Left ventricle myocardium inferior (tissue), 1 donor: ENCODE results near the gene VRK3. TPM values are rescaled to one million over a fixed set of nuclear protein-coding genes. Genes with fewer than 3 reads are reported as not detected.
"Not testable (repeated sequence)": the region's sequence is repeated elsewhere in the genome, so short reads cannot be mapped to it uniquely, and the experiment has no call there.

Source experiments
- DNase-seq: peaks from one replicate; pipeline ENCODE4 v3.0.0-alpha.2; 2020
- H3K27ac ChIP-seq: fragments of 200-600 bp; replicated peaks from 2 replicates; pipeline ENCODE4 v1.8.0; 2021
- H3K27me3 ChIP-seq: fragments of 200-600 bp; 2 replicates; pipeline ENCODE4 v1.8.0; 2021; ENCODE audit warnings: low read depth
- H3K36me3 ChIP-seq: fragments of 200-600 bp; 2 replicates; pipeline ENCODE4 v1.8.0; 2021
- H3K4me1 ChIP-seq: fragments of 200-600 bp; 2 replicates; pipeline ENCODE4 v1.8.0; 2021
- H3K4me3 ChIP-seq: fragments of 200-600 bp; 2 replicates; pipeline ENCODE4 v1.8.0; 2021; ENCODE audit warnings: mild to moderate bottlenecking, moderate library complexity
- H3K9me3 ChIP-seq: fragments of 200-600 bp; replicated peaks from 2 replicates; pipeline ENCODE4 v1.8.0; 2021
- CTCF ChIP-seq: fragments of 200-600 bp; IDR thresholded peaks from 2 replicates; pipeline ENCODE4 v1.8.0; 2021; ENCODE audit warnings: antibody characterized with exemption, mild to moderate bottlenecking, borderline replicate concordance
- intact Hi-C: fragments of 100-400 bp; cut with micrococcal nuclease; formaldehyde crosslinking; loops from one replicate; pipeline ENCODE4 v1.11.0; 2022
- total RNA-seq: library from RNA; stranded (reverse); fragmentation: NEBNext Ultra II Directional; extraction: Animal tissue kit (Norgen Biotek cat#: 25700); gene quantifications from one replicate; pipeline ENCODE4 v1.2.1, GENCODE V29; 2021
- donor health status: DM: no; HTN: yes; CAD: no; lungs with severe emphysema.

Gene VRK3
- total RNA-seq, 1 donor from 2014 or later = 22.6 TPM

DNA sequence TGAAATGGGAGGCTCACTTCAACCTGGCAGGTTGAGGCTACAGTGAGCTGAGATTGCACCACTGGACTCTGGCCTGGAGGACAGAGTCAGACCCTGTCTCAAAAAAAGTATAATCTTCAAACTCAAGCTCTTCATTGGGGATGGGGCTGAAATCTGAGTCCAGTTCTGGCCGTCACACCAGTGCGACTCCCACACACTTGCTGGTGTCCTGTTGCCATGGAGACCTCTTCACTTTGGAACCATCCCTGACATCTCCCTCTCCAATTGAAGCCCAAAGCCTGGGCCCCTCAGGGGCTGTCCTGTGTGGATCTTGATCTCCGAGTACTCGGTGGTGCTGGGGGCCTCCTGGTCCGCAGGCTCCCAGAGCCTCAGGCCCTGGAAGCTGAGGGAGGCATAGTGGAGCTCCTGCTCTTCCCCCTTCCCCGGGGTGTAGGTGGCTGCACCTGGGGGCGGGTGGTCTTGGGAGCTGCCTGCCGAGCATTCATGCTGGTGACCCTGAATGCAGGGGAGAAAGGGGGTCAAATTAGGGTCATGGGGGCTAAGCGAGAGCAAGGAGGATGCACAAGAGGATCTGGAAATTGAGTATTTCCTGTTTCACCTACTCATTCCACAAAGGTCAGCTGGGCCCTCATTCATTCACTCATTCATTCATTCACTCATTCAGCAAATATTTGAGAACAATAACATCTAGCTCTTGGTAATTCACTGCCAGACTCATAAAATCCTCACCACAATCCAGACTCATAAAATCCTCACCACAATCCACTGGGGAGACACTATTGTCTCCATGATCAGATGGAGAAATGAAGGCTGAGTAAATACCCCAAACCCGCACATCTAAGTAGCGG, 75.2 kb downstream of the VRK3 start:
- Histone ChIP-seq H3K4me1 (peaks cover 13% of the 10 kb centered on the region), H3K36me3 (no peaks in the 10 kb centered on the region), H3K27ac (no peak overlapping the region), H3K9me3 (no peaks in the 10 kb centered on the region), H3K4me3 (no peak overlapping the region), H3K27me3 (peaks cover 50% of the 10 kb centered on the region)
- DNase-seq = no peak
- intact Hi-C loops = no loop called here
- no peak for TF ChIP-seq CTCF

DNA sequence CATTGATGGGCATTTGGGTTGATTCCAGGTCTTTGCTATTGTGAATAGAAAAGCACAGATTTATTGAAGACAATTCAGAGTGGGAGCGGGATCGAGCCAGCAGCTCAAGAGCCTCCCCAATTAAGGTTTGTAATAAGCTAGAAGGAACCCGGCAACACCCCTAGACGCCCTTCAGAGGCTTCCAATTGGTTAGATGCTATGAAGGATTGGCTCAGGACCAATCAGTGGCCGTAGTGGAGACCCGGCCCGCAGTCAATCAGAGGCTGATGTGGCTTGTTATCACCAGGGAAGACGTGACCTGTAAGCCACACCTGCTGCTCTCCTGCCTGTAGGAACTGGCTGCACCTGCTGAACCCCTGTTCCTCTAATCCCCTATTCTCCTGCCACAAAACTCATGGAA, 78.8 kb downstream of the VRK3 start:
- Histone ChIP-seq H3K36me3 (no peaks in the 10 kb centered on the region), H3K4me1 (no peaks in the 10 kb centered on the region), H3K27ac (no peak overlapping the region), H3K9me3 (no peaks in the 10 kb centered on the region), H3K4me3 (no peak overlapping the region), H3K27me3 (peaks cover 50% of the 10 kb centered on the region)
- no peak for DNase-seq
- TF ChIP-seq CTCF = no peak
- intact Hi-C loops = no loop called here

- intact Hi-C loops, H3K27ac ChIP-seq, H3K36me3 ChIP-seq, H3K4me1 ChIP-seq, H3K4me3 ChIP-seq, H3K9me3 ChIP-seq, DNase-seq: not testable (repeated sequence)
- H3K27me3 ChIP-seq = peaks cover 42% of the 10 kb centered on the region
These were observed 80.6 kb downstream of the VRK3 start for GRCh38 chr19:49944567-49944966.

DNA sequence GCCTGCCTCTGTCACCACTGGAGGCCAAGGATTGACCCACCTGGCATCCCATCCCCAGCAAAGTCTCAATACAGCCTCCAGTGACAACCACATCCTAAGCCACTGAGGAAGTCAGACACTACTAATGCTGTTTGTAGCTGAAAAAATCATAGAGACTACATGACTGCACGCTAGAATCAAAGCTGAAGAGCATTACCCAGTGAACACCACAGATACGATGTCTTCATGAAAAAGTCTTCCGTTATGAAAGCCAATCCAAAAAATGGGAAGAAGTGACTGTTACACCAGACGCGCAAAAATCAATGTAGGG, 84.7 kb downstream of the VRK3 start:
- H3K27ac ChIP-seq = no peak overlapping the region
- H3K36me3 ChIP-seq = no peaks in the 10 kb centered on the region
- peaks cover 16% of the 10 kb centered on the region for H3K27me3 ChIP-seq
- intact Hi-C loops = no loop called here
- no peaks in the 10 kb centered on the region for H3K9me3 ChIP-seq
- H3K4me3 ChIP-seq = no peak overlapping the region
- no peak for TF ChIP-seq CTCF
- DNase-seq = no peak
- peaks cover 4% of the 10 kb centered on the region for H3K4me1 ChIP-seq

DNA sequence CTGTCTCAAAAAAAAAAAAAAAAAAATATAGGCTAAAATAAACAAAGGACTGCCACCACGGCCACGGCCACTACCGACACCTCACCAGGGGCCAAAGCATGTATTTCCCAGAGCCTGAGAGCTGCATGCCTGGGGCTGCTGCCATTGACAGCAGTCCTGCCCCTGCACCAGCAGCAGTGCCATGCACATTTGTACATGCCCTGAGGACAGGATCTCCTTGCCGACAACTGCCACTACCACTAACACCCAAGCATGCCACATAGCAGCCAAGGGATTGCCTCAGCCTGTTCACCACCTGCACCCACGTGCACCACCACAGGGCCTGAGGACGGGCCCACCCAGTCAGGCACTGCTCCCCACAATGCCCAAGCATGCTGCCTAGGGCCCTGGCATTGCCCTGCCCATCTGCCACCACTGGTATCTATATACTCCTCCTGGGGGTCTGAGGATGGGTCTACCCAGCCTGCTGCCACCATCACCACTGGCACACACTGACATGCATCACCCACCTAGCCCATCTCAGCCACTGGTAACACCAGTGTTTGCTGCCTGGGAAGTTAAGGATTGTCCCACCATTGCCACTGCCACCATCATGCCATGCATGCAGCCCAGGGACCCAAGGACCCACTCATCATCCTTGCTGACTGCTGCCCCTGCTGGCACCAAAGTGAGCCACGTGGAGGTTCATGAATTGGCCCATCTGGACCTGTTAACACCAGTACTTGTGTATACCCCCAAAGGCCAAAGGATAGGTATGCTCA, 85.3 kb downstream of the VRK3 start:
- intact Hi-C loops = loop anchor here (5.0 kb wide), 1 partner anchor 42 kb away; no protein-coding TSS in a partner anchor
- H3K27ac ChIP-seq = no peak overlapping the region
- no peak overlapping the region for H3K4me3 ChIP-seq
- H3K27me3 ChIP-seq = peaks cover 16% of the 10 kb centered on the region
- no peaks in the 10 kb centered on the region for H3K36me3 ChIP-seq
- no peak for TF ChIP-seq CTCF
- no peaks in the 10 kb centered on the region for H3K9me3 ChIP-seq
- peaks cover 4% of the 10 kb centered on the region for H3K4me1 ChIP-seq
- no peak for DNase-seq

- Histone ChIP-seq H3K27me3 (peaks cover 12% of the 10 kb centered on the region), H3K4me1 (peaks cover 4% of the 10 kb centered on the region), H3K4me3 (no peak overlapping the region), H3K9me3 (no peaks in the 10 kb centered on the region), H3K36me3 (no peaks in the 10 kb centered on the region), H3K27ac (no peak overlapping the region)
- no peak for TF ChIP-seq CTCF
- intact Hi-C loops = loop anchor here (5.0 kb wide), 1 partner anchor 44 kb away; no protein-coding TSS in a partner anchor
- no peak for DNase-seq
These were observed 86.5 kb downstream of the VRK3 start for GRCh38 chr19:49938662-49939061.
